Parathyroid adenoma (tissue), 2 donors: ENCODE results near the gene CDK1.

ENCODE experiments used
- H2AFZ ChIP-seq: fragments of 300-600 bp; sonication (generic); one replicate; pipeline ENCODE4 v1.7.0; 2017; ENCODE audit warnings: antibody characterized with exemption, mild to moderate bottlenecking
- H3K27ac ChIP-seq: fragments of 300-600 bp; sonication (generic); one replicate; pipeline ENCODE4 v1.7.0; 2017
- H3K27me3 ChIP-seq: fragments of 300-600 bp; sonication (generic); one replicate; pipeline ENCODE4 v1.7.0; 2017; ENCODE audit warnings: low read length; ENCODE audit not compliant: control insufficient read depth, insufficient read depth
- H3K36me3 ChIP-seq: fragments of 300-600 bp; sonication (generic); one replicate; pipeline ENCODE4 v1.7.0; 2017; ENCODE audit warnings: low read length; ENCODE audit not compliant: control insufficient read depth, insufficient read depth
- H3K4me1 ChIP-seq: fragments of 300-600 bp; sonication (generic); one replicate; pipeline ENCODE4 v1.7.0; 2017; ENCODE audit warnings: control low read depth
- H3K4me2 ChIP-seq: fragments of 300-600 bp; sonication (generic); one replicate; pipeline ENCODE4 v1.7.0; 2017; ENCODE audit warnings: low read length
- H3K4me3 ChIP-seq: fragments of 300-600 bp; sonication (generic); one replicate; pipeline ENCODE4 v1.7.0; 2017; ENCODE audit warnings: low read depth, low read length
- H3K79me2 ChIP-seq: fragments of 300-600 bp; sonication (generic); one replicate; pipeline ENCODE4 v1.7.0; 2017; ENCODE audit warnings: control low read depth
- H3K9ac ChIP-seq: fragments of 300-600 bp; sonication (generic); one replicate; pipeline ENCODE4 v1.7.0; 2017; ENCODE audit warnings: mild to moderate bottlenecking
- H3K9me3 ChIP-seq: fragments of 300-600 bp; sonication (generic); one replicate; pipeline ENCODE4 v1.7.0; 2017; ENCODE audit warnings: low read length; ENCODE audit not compliant: control insufficient read depth
- CTCF ChIP-seq: fragments of 300-600 bp; sonication (generic); IDR thresholded peaks from one replicate; pipeline ENCODE4 v1.7.0; 2017; ENCODE audit warnings: antibody characterized with exemption, mild to moderate bottlenecking
- donor health status: primary hyperparathyroidism.

The CDK1 gene

DNA sequence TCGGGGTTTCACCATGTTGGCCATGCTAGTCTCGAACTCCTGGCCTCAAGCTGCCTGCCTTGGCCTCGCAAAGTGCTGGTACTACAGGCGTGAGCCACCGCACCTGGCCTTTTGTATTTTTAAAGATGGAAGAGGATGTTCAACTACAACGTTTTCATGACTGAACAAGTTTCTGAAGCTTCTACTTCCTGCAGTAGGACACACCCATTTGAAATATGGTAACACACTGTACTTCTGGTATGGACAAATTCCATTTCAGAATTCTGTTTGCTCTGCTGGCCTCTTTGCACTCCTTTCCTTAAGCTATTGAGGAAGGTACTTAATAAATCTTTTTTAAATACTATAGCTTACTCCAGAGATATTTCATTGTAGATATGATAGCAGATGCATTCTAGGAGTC is 10.9 kb upstream of the CDK1 start:
- H3K4me2 ChIP-seq, result no peak overlapping the region
- TF ChIP-seq CTCF, result no peak
- no peaks in the 10 kb centered on the region for H3K9me3 ChIP-seq
- H3K36me3 ChIP-seq, result no peaks in the 10 kb centered on the region
- no peak overlapping the region for H2AFZ ChIP-seq
- H3K27me3 ChIP-seq, result no peaks in the 10 kb centered on the region
- no peak overlapping the region for H3K9ac ChIP-seq
- H3K4me3 ChIP-seq, result no peak overlapping the region
- H3K27ac ChIP-seq, result no peak overlapping the region
- H3K79me2 ChIP-seq, result no peaks in the 10 kb centered on the region
- no peaks in the 10 kb centered on the region for H3K4me1 ChIP-seq

- Histone ChIP-seq H3K27me3 (no peaks in the 10 kb centered on the region), H3K27ac (no peak overlapping the region), H3K4me3 (no peak overlapping the region), H3K9me3 (no peaks in the 10 kb centered on the region), H3K9ac (no peak overlapping the region), H2AFZ (no peak overlapping the region), H3K79me2 (no peaks in the 10 kb centered on the region), H3K4me1 (no peaks in the 10 kb centered on the region), H3K36me3 (no peaks in the 10 kb centered on the region), H3K4me2 (no peak overlapping the region)
- TF ChIP-seq CTCF, result no peak
Measured at GRCh38 chr10:60769406-60769805, 8.9 kb upstream of the CDK1 start.

- peak overlapping the region; percentile 96 for H3K4me2 ChIP-seq
- peak overlapping the region; percentile 61 for H3K4me3 ChIP-seq
- H3K79me2 ChIP-seq, result no peaks in the 10 kb centered on the region
- H3K27ac ChIP-seq, result no peak overlapping the region
- H2AFZ ChIP-seq, result peak overlapping the region; percentile 72
- no peak for TF ChIP-seq CTCF
- no peaks in the 10 kb centered on the region for H3K36me3 ChIP-seq
- H3K27me3 ChIP-seq, result no peaks in the 10 kb centered on the region
- H3K4me1 ChIP-seq, result no peaks in the 10 kb centered on the region
- no peak overlapping the region for H3K9ac ChIP-seq
- H3K9me3 ChIP-seq, result no peaks in the 10 kb centered on the region
Measured at GRCh38 chr10:60777696-60778213, 523 bp upstream of the CDK1 start.

- Histone ChIP-seq H3K9ac (no peak overlapping the region), H3K27me3 (no peaks in the 10 kb centered on the region), H3K4me3 (no peak overlapping the region), H3K9me3 (no peaks in the 10 kb centered on the region), H3K79me2 (no peaks in the 10 kb centered on the region), H3K4me2 (peak overlapping the region; percentile 96), H3K36me3 (no peaks in the 10 kb centered on the region), H3K4me1 (no peaks in the 10 kb centered on the region), H3K27ac (no peak overlapping the region), H2AFZ (peak overlapping the region; percentile 72)
- TF ChIP-seq CTCF, result no peak
Measured at GRCh38 chr10:60778971-60779796, 906 bp downstream of the CDK1 start.

- Histone ChIP-seq H3K36me3 (no peaks in the 10 kb centered on the region), H3K9me3 (no peaks in the 10 kb centered on the region), H3K4me3 (no peak overlapping the region), H2AFZ (no peak overlapping the region), H3K9ac (no peak overlapping the region), H3K27me3 (no peaks in the 10 kb centered on the region), H3K4me1 (no peaks in the 10 kb centered on the region), H3K79me2 (no peaks in the 10 kb centered on the region), H3K4me2 (no peak overlapping the region), H3K27ac (no peak overlapping the region)
- no peak for TF ChIP-seq CTCF
Measured at GRCh38 chr10:60781661-60782060, 3.4 kb downstream of the CDK1 start.
